SK-N-SH treated with all-trans-retinoic acid at 6 μM for 48 hours (cell line): ENCODE results near the gene GRIP1.

Experiments
- ATAC-seq: fragments of 200-7000 bp; cut with Tn5 transposase; 3 replicates; pipeline ENCODE4 v1.9.1; 2020; ENCODE audit warnings: mild to moderate bottlenecking, moderate library complexity
- ARNTL ChIP-seq: fragments of 450-650 bp; formaldehyde crosslinking; IDR thresholded peaks from 2 replicates; pipeline ENCODE4 v1.5.0; 2020; ENCODE audit warnings: low read depth, mild to moderate bottlenecking, moderate library complexity, borderline replicate concordance
- BACH2 ChIP-seq: fragments of 250-450 bp; sonication (Bioruptor Pico); IDR thresholded peaks from 2 replicates; pipeline ENCODE4 v1.9.0; 2021; ENCODE audit warnings: mild to moderate bottlenecking, borderline replicate concordance
- CREB5 ChIP-seq: fragments of 250-450 bp; sonication (Bioruptor Pico); IDR thresholded peaks from 2 replicates; pipeline ENCODE4 v1.5.1; 2020; ENCODE audit warnings: low read depth, mild to moderate bottlenecking, moderate library complexity
- CSDC2 ChIP-seq: fragments of 250-450 bp; sonication (Bioruptor Pico); IDR thresholded peaks from 2 replicates; pipeline ENCODE4 v1.5.0; 2020; ENCODE audit warnings: mild to moderate bottlenecking, moderate library complexity
- ESRRG ChIP-seq: fragments of 250-450 bp; sonication (Bioruptor Pico); IDR thresholded peaks from 2 replicates; pipeline ENCODE4 v1.6.1; 2021; ENCODE audit warnings: mild to moderate bottlenecking
- GLIS3 ChIP-seq: fragments of 250-450 bp; sonication (Bioruptor Pico); IDR thresholded peaks from 2 replicates; pipeline ENCODE4 v1.5.0; 2020; ENCODE audit warnings: mild to moderate bottlenecking, moderate library complexity
- ISL1 ChIP-seq: fragments of 250-450 bp; sonication (Bioruptor Pico); IDR thresholded peaks from 2 replicates; pipeline ENCODE4 v2.1.2; 2022; ENCODE audit warnings: mild to moderate bottlenecking, moderate library complexity
- OSR1 ChIP-seq: fragments of 250-450 bp; sonication (Bioruptor Pico); IDR thresholded peaks from 2 replicates; pipeline ENCODE4 v1.8.0; 2022; ENCODE audit warnings: moderate library complexity, mild to moderate bottlenecking, inconsistent platforms
- POU6F1 ChIP-seq: fragments of 250-450 bp; sonication (Bioruptor Pico); IDR thresholded peaks from 2 replicates; pipeline ENCODE4 v1.8.0; 2021; ENCODE audit warnings: low read depth, mild to moderate bottlenecking, moderate library complexity, borderline replicate concordance
- PPARA ChIP-seq: fragments of 250-450 bp; sonication (Bioruptor Pico); IDR thresholded peaks from 2 replicates; pipeline ENCODE4 v1.5.0; 2020; ENCODE audit warnings: mild to moderate bottlenecking, borderline replicate concordance
- RARB ChIP-seq: fragments of 250-450 bp; sonication (Bioruptor Pico); IDR thresholded peaks from 2 replicates; pipeline ENCODE4 v1.8.0; 2021; ENCODE audit warnings: mild to moderate bottlenecking, moderate library complexity
- TCF4 ChIP-seq: fragments of 250-450 bp; sonication (Bioruptor Pico); IDR thresholded peaks from 2 replicates; pipeline ENCODE4 v1.8.0; 2021; ENCODE audit warnings: mild to moderate bottlenecking, moderate library complexity, borderline replicate concordance
- TOX ChIP-seq: fragments of 250-450 bp; sonication (Bioruptor Pico); IDR thresholded peaks from 2 replicates; pipeline ENCODE4 v1.8.0; 2021; ENCODE audit warnings: mild to moderate bottlenecking, moderate library complexity, borderline replicate concordance
- ZC3H10 ChIP-seq: fragments of 250-450 bp; sonication (Bioruptor Pico); IDR thresholded peaks from 2 replicates; pipeline ENCODE4 v1.5.1; 2021; ENCODE audit warnings: mild to moderate bottlenecking, moderate library complexity
- ZFP3 ChIP-seq: fragments of 250-450 bp; sonication (Bioruptor Pico); IDR thresholded peaks from 2 replicates; pipeline ENCODE4 v1.5.0; 2020; ENCODE audit warnings: mild to moderate bottlenecking, moderate library complexity
- ZFP30 ChIP-seq: fragments of 450-650 bp; formaldehyde crosslinking; IDR thresholded peaks from 2 replicates; pipeline ENCODE4 v1.5.0; 2022; ENCODE audit warnings: mild to moderate bottlenecking, moderate library complexity
- ZNF565 ChIP-seq: fragments of 450-650 bp; formaldehyde crosslinking; conservative IDR thresholded peaks from 2 replicates; pipeline ENCODE4 v1.5.0; 2020; ENCODE audit warnings: low read depth, mild to moderate bottlenecking, moderate library complexity
- ZNF70 ChIP-seq: fragments of 450-650 bp; formaldehyde crosslinking; IDR thresholded peaks from 2 replicates; pipeline ENCODE4 v1.5.0; 2020; ENCODE audit warnings: mild to moderate bottlenecking, moderate library complexity
- ZNF8 ChIP-seq: fragments of 450-650 bp; formaldehyde crosslinking; IDR thresholded peaks from 2 replicates; pipeline ENCODE4 v1.5.0; 2020; ENCODE audit warnings: mild to moderate bottlenecking, moderate library complexity
- TF ChIP-seq, protein P1 (sequence below): fragments of 250-450 bp; sonication (Bioruptor Pico); IDR thresholded peaks from 2 replicates; pipeline ENCODE4 v1.5.1; 2021; ENCODE audit warnings: mild to moderate bottlenecking, moderate library complexity
- TF ChIP-seq, protein P2 (sequence below): fragments of 250-450 bp; sonication (Bioruptor Pico); IDR thresholded peaks from 2 replicates; pipeline ENCODE4 v1.5.0; 2020; ENCODE audit warnings: mild to moderate bottlenecking, moderate library complexity

Gene GRIP1

GRCh38 chr12:66405395-66405794 lies 273.5 kb downstream of the GRIP1 start:
- ATAC-seq, result no peak
- TF ChIP-seq ISL1 (no peak), POU6F1 (CRISPR knock-in tag) (no peak), OSR1 (CRISPR knock-in tag) (no peak), ZFP3 (CRISPR knock-in tag) (no peak), PPARA (no peak), GLIS3 (no peak), ZNF565 (CRISPR knock-in tag) (no peak), ZC3H10 (no peak), ZFP30 (CRISPR knock-in tag) (no peak), ZNF70 (CRISPR knock-in tag) (no peak), ESRRG (no peak), TCF4 (CRISPR knock-in tag) (no peak)
- TF ChIP-seq, protein P1, sequence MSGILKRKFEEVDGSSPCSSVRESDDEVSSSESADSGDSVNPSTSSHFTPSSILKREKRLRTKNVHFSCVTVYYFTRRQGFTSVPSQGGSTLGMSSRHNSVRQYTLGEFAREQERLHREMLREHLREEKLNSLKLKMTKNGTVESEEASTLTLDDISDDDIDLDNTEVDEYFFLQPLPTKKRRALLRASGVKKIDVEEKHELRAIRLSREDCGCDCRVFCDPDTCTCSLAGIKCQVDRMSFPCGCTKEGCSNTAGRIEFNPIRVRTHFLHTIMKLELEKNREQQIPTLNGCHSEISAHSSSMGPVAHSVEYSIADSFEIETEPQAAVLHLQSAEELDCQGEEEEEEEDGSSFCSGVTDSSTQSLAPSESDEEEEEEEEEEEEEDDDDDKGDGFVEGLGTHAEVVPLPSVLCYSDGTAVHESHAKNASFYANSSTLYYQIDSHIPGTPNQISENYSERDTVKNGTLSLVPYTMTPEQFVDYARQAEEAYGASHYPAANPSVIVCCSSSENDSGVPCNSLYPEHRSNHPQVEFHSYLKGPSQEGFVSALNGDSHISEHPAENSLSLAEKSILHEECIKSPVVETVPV (CRISPR knock-in tag), result no peak
- TF ChIP-seq, protein P2, sequence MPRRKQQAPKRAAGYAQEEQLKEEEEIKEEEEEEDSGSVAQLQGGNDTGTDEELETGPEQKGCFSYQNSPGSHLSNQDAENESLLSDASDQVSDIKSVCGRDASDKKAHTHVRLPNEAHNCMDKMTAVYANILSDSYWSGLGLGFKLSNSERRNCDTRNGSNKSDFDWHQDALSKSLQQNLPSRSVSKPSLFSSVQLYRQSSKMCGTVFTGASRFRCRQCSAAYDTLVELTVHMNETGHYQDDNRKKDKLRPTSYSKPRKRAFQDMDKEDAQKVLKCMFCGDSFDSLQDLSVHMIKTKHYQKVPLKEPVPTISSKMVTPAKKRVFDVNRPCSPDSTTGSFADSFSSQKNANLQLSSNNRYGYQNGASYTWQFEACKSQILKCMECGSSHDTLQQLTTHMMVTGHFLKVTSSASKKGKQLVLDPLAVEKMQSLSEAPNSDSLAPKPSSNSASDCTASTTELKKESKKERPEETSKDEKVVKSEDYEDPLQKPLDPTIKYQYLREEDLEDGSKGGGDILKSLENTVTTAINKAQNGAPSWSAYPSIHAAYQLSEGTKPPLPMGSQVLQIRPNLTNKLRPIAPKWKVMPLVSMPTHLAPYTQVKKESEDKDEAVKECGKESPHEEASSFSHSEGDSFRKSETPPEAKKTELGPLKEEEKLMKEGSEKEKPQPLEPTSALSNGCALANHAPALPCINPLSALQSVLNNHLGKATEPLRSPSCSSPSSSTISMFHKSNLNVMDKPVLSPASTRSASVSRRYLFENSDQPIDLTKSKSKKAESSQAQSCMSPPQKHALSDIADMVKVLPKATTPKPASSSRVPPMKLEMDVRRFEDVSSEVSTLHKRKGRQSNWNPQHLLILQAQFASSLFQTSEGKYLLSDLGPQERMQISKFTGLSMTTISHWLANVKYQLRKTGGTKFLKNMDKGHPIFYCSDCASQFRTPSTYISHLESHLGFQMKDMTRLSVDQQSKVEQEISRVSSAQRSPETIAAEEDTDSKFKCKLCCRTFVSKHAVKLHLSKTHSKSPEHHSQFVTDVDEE, result no peak

DNA sequence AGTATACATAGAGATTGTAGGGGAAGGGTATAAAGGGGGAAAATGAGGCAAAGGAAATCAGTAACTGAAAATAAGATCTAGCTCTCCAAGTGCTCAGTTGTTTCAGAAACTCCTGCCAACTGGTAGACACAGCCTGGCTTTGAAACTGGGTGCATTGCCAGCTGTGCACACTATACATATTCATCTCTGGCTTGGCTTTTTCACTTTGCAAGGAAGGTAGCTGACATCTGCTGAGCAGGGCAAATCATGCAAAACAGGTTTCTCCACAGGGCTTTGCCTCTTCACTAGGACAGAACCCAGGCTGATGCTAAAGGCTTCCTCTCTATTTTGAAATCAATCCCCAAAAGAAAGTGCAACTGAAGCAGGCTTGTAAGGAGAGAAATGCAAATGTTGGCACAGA lies 275.1 kb downstream of the GRIP1 start:
- no peak; the same call in 2 of the 3 replicates for ATAC-seq
- no peak for TF ChIP-seq ARNTL
- TF ChIP-seq ZNF70 (CRISPR knock-in tag), result no peak
- TF ChIP-seq RARB (CRISPR knock-in tag), result no peak
- TF ChIP-seq ZNF565 (CRISPR knock-in tag), result no peak
- no peak; the same call in 1 of the 2 replicates for TF ChIP-seq TCF4 (CRISPR knock-in tag)
- TF ChIP-seq BACH2 (CRISPR knock-in tag), result no peak
- TF ChIP-seq ISL1, result no peak
- TF ChIP-seq, protein P1 (CRISPR knock-in tag), result no peak
- TF ChIP-seq, protein P2, result no peak
- no peak for TF ChIP-seq GLIS3
- no peak for TF ChIP-seq TOX (CRISPR knock-in tag)
- TF ChIP-seq CSDC2 (CRISPR knock-in tag), result no peak
- TF ChIP-seq ZFP30 (CRISPR knock-in tag), result no peak
- TF ChIP-seq ZFP3 (CRISPR knock-in tag), result no peak

- no peak for ATAC-seq
- TF ChIP-seq CREB5, result no peak
- no peak for TF ChIP-seq ARNTL
- TF ChIP-seq, protein P1 (CRISPR knock-in tag), result no peak
- TF ChIP-seq ZC3H10, result no peak
- no peak for TF ChIP-seq BACH2 (CRISPR knock-in tag)
- TF ChIP-seq PPARA, result no peak
- no peak for TF ChIP-seq ZNF8 (CRISPR knock-in tag)
- TF ChIP-seq ZNF565 (CRISPR knock-in tag), result no peak
- no peak for TF ChIP-seq POU6F1 (CRISPR knock-in tag)
- no peak for TF ChIP-seq CSDC2 (CRISPR knock-in tag)
- TF ChIP-seq OSR1 (CRISPR knock-in tag), result no peak
Observed at GRCh38 chr12:66399911-66400306, 279.0 kb downstream of the GRIP1 start.
